Measurements from ENCODE around the gene ACSS2.

GRCh38 chr20:34876406-34877282 is at the start of gene ACSS2:
- TF ChIP-seq POLR2A (IDR thresholded peaks at IDR 0.05; ENCODE audit: low read depth, low read length) (no peak), POLR2AphosphoS5 (IDR thresholded peaks at IDR 0.05; ENCODE audit: low read depth, low read length) (no peak)

All from GM12892 (cell line).